Psoas muscle (tissue), 8 donors: ENCODE results near the gene RPUSD4. TPM values are rescaled to one million over a fixed set of nuclear protein-coding genes. Genes with fewer than 3 reads are reported as not detected.

Experiments used
- ATAC-seq, 4 donors: fragments of 200-7000 bp; cut with Tn5 transposase; one replicate each; pipeline ENCODE4 v1.9.1; 2020; ENCODE audit warnings: moderate library complexity in 3 of 4, mild to moderate bottlenecking in 2 of 4
- DNase-seq, 2 donors: peaks; one replicate each; pipeline ENCODE4 v3.0.0-alpha.2; 2020
- H3K27ac ChIP-seq: fragments of 200-600 bp; one replicate; pipeline ENCODE4 v1.8.0; 2022
- H3K27me3 ChIP-seq, 3 donors: fragments of 200-600 bp in 1 of 3; one replicate each; pipeline versions ENCODE4 v1.6.1 to v1.8.0; 2013 to 2022; ENCODE audit warnings: low read length in 2 of 3, mild to moderate bottlenecking in 2 of 3, moderate library complexity in 1 of 3; ENCODE audit not compliant: insufficient read depth in 3 of 3
- H3K36me3 ChIP-seq, 2 donors: fragments of 200-600 bp in 1 of 2; one replicate each; pipeline versions ENCODE4 v1.6.1 to v1.8.0; 2013 to 2022; ENCODE audit warnings: low read depth in 1 of 2, mild to moderate bottlenecking in 1 of 2, moderate library complexity in 1 of 2; ENCODE audit not compliant: insufficient read depth in 1 of 2
- H3K4me1 ChIP-seq: fragments of 200-600 bp; one replicate; pipeline ENCODE4 v1.8.0; 2022
- H3K4me3 ChIP-seq: fragments of 200-600 bp; one replicate; pipeline ENCODE4 v1.8.0; 2022; ENCODE audit warnings: mild to moderate bottlenecking
- H3K9me3 ChIP-seq: fragments of 200-600 bp; one replicate; pipeline ENCODE4 v1.8.0; 2022
- WGBS, 3 donors: extraction: QIAGEN DNeasy Blood & Tissue Kit; methylation state at CpG; one replicate each; pipeline versions ENCODE4 v1.1.6 to v1.1.7; 2013; 5-methylcytosine and 5-hydroxymethylcytosine counted together
- intact Hi-C, 2 donors: fragments of 100-400 bp; cut with DNase I; formaldehyde crosslinking; loops; one replicate each; pipeline versions ENCODE4 v1.11.0 to v1.14.2; 2022
- polyA plus RNA-seq, 3 donors: library from polyadenylated mRNA; stranded (reverse); fragments of 200-250 nt; gene quantifications; one replicate each; pipeline ENCODE4 v1.2.3, GENCODE V29; 2013
- total RNA-seq, 4 donors: library from RNA; stranded (reverse); fragmentation: NEBNext Ultra II Directional in 2 of 4; extraction: Animal tissue kit (Norgen Biotek cat#: 25700) in 2 of 4; gene quantifications; one replicate each; pipeline versions ENCODE4 v1.2.1 to v1.2.4, GENCODE V29; 2021 to 2023
- TF ChIP-seq, protein P1 (sequence below): fragments of 200-600 bp; IDR thresholded peaks from one replicate; pipeline ENCODE4 v1.8.0; 2022; ENCODE audit warnings: antibody characterized with exemption
- donor health status: healthy with polysubstance abuse.
- donor health status: DM: no; HTN: no; CAD: no; lungs with moderate emphysema.
- donor health status: Bipolar disorder and iron deficiency.
- donor health status: healthy.
- donor health status: DM: yes; HTN: yes; CAD: no.
- donor health status: DM: no; HTN: no; CAD: no.
- donor health status: DM: no; HTN: no; CAD: no.
- donor health status: DM: yes; HTN: yes; CAD: no.

The RPUSD4 gene
- total and polyA plus RNA-seq, 7 donors, result 61.6 to 139 (median 86.7) TPM

- no peaks in the 10 kb centered on the region for H3K27me3 ChIP-seq
- no peak overlapping the region for H3K27ac ChIP-seq
- ATAC-seq, result no peak
- no peak overlapping the region for H3K4me3 ChIP-seq
- intact Hi-C loops, result loop anchor here in 1 of 2 donors (2.0 kb wide), 1 partner anchor 123 kb away; the partner anchor contains the start of gene CDON
- H3K36me3 ChIP-seq, result peaks cover 0 to 63% of the 10 kb centered on the region in 2 donors
- 77 to 81% (median 78%) methylated on average over 26 of the region's 26 CpGs for WGBS, 3 donors
- no peak for DNase-seq
- TF ChIP-seq, protein P1, sequence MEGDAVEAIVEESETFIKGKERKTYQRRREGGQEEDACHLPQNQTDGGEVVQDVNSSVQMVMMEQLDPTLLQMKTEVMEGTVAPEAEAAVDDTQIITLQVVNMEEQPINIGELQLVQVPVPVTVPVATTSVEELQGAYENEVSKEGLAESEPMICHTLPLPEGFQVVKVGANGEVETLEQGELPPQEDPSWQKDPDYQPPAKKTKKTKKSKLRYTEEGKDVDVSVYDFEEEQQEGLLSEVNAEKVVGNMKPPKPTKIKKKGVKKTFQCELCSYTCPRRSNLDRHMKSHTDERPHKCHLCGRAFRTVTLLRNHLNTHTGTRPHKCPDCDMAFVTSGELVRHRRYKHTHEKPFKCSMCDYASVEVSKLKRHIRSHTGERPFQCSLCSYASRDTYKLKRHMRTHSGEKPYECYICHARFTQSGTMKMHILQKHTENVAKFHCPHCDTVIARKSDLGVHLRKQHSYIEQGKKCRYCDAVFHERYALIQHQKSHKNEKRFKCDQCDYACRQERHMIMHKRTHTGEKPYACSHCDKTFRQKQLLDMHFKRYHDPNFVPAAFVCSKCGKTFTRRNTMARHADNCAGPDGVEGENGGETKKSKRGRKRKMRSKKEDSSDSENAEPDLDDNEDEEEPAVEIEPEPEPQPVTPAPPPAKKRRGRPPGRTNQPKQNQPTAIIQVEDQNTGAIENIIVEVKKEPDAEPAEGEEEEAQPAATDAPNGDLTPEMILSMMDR, result no peak
- H3K9me3 ChIP-seq, result peaks cover 4% of the 10 kb centered on the region
- H3K4me1 ChIP-seq, result peaks cover 13% of the 10 kb centered on the region
Observed at GRCh38 chr11:126185259-126186024, 26.0 kb downstream of the RPUSD4 start.

- Histone ChIP-seq H3K9me3 (peaks cover 4% of the 10 kb centered on the region), H3K27ac (no peak overlapping the region), H3K4me3 (no peak overlapping the region), H3K36me3 (peaks cover 0 to 70% of the 10 kb centered on the region in 2 donors), H3K27me3 (no peaks in the 10 kb centered on the region), H3K4me1 (peaks cover 10% of the 10 kb centered on the region)
- intact Hi-C loops, result no loop called here
- TF ChIP-seq, protein P1, result no peak
- DNase-seq (no peak), ATAC-seq (no peak)
- WGBS, 3 donors, result 88 to 93% (median 90%) methylated on average over 11 of the region's 11 CpGs
Observed at GRCh38 chr11:126182787-126183445, 28.5 kb downstream of the RPUSD4 start.

- Histone ChIP-seq H3K4me3 (no peak overlapping the region), H3K36me3 (peaks cover 0 to 66% of the 10 kb centered on the region in 2 donors), H3K27ac (no peak overlapping the region), H3K9me3 (peaks cover 4% of the 10 kb centered on the region), H3K27me3 (no peaks in the 10 kb centered on the region), H3K4me1 (peaks cover 10% of the 10 kb centered on the region)
- ATAC-seq (no peak), DNase-seq (no peak)
- intact Hi-C loops, result no loop called here
- TF ChIP-seq, protein P1, result no peak
- WGBS, 3 donors, result 69 to 77% (median 76%) methylated on average over 13 of the region's 13 CpGs
Observed at GRCh38 chr11:126181939-126182730, 29.3 kb downstream of the RPUSD4 start.

DNA sequence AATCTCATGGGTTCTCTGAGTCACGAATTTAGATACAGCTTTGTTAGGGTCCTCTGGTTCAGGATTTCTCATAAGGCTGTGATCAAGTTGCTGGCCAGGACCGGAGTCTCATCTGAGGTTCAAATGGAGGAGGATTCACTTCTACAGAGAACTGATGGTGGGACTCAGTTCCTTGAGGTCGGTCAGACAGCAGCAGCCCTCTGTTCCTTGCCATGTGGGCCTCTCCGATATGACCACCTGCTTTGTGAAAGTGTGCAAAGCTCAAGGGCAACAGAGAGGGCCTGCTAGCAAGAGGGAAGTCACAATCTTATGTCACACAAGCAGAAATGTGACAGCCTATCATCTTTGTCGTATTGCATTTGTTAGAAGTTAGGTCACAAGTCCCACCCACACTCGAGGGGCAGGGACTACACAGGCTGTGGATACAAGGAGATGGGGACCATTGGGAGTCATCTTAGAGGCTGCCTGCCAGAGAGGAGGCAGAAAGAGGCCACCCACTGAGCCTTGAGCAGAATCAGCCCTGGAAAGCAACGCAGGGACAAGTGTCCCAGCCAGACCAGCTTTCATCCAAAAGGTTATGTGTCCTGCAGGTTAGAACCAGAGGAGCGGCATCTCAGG lies 34.5 kb downstream of the RPUSD4 start:
- Histone ChIP-seq H3K36me3 (peaks cover 0 to 45% of the 10 kb centered on the region in 2 donors), H3K27me3 (no peaks in the 10 kb centered on the region), H3K9me3 (peaks cover 4% of the 10 kb centered on the region), H3K4me3 (no peak overlapping the region), H3K27ac (no peak overlapping the region), H3K4me1 (peaks cover 12% of the 10 kb centered on the region)
- ATAC-seq, result no peak
- TF ChIP-seq, protein P1, result no peak
- intact Hi-C loops, result no loop called here
- DNase-seq, result no peak
- WGBS, 3 donors, result 76 to 80% (median 80%) methylated on average over 8 of the region's 8 CpGs
